Smooth muscle cell (in vitro differentiated cells): Measurements from ENCODE around the gene DST. TPM values are rescaled to one million over a fixed set of nuclear protein-coding genes. Genes with fewer than 3 reads are reported as not detected.

ENCODE experiments used
- DNase-seq: peaks from one replicate; lab custom pipeline; 2025; ENCODE audit not compliant: unreplicated experiment; lab: John Stamatoyannopoulos, UW
- H2AFZ ChIP-seq: fragments of 200-600 bp; sonication (generic); 2 replicates; pipeline ENCODE4 v1.6.0; 2016; ENCODE audit warnings: antibody characterized with exemption, low read depth, mild to moderate bottlenecking
- H3F3A ChIP-seq: fragments of 200-600 bp; sonication (generic); 2 replicates; pipeline ENCODE4 v1.6.0; 2017; ENCODE audit warnings: antibody characterized with exemption, low read depth
- H3K27ac ChIP-seq: fragments of 200-600 bp; sonication (generic); 2 replicates; pipeline ENCODE4 v1.5.1; 2016; ENCODE audit warnings: low read depth, mild to moderate bottlenecking
- H3K27me3 ChIP-seq: fragments of 200-600 bp; sonication (generic); 2 replicates; pipeline ENCODE4 v1.6.1; 2016; ENCODE audit warnings: low read depth, mild to moderate bottlenecking
- H3K36me3 ChIP-seq: fragments of 200-600 bp; sonication (generic); 2 replicates; pipeline ENCODE4 v1.5.1; 2016; ENCODE audit warnings: low read depth
- H3K4me1 ChIP-seq: fragments of 200-600 bp; sonication (generic); 2 replicates; pipeline ENCODE4 v1.5.1; 2016; ENCODE audit warnings: low read depth
- H3K4me2 ChIP-seq: fragments of 200-600 bp; sonication (generic); 2 replicates; pipeline ENCODE4 v1.6.0; 2016; ENCODE audit warnings: mild to moderate bottlenecking
- H3K4me3 ChIP-seq: fragments of 200-600 bp; sonication (generic); 2 replicates; pipeline ENCODE4 v1.5.1; 2016; ENCODE audit warnings: mild to moderate bottlenecking
- H3K79me2 ChIP-seq: fragments of 200-600 bp; sonication (generic); 2 replicates; pipeline ENCODE4 v1.6.0; 2016; ENCODE audit warnings: low read depth, mild to moderate bottlenecking
- H3K9ac ChIP-seq: fragments of 200-600 bp; sonication (generic); 2 replicates; pipeline ENCODE4 v1.6.0; 2016; ENCODE audit warnings: low read depth
- H3K9me3 ChIP-seq: fragments of 200-600 bp; sonication (generic); replicated peaks from 2 replicates; pipeline ENCODE4 v1.5.1; 2016; ENCODE audit warnings: low read depth
- H4K20me1 ChIP-seq: fragments of 200-600 bp; sonication (generic); 2 replicates; pipeline ENCODE4 v1.6.0; 2016; ENCODE audit warnings: low read depth
- WGBS: methylation state at CpG from one replicate; pipeline ENCODE4 v1.1.7; 2016; ENCODE audit warnings: low lambda C conversion rate; 5-methylcytosine and 5-hydroxymethylcytosine counted together
- polyA plus RNA-seq: library from polyadenylated mRNA; unstranded; fragments of >200 nt; fragmentation: Nextera tagmentation; extraction: Ambion mirVana; gene quantifications from 2 replicates; pipeline ENCODE4 v1.2.1, GENCODE V29; 2016
- total RNA-seq: library from RNA; depleted of rRNA; stranded (reverse); fragments of >200 nt; gene quantifications from 2 replicates; pipeline ENCODE4 v1.2.3, GENCODE V29; 2014
- TF ChIP-seq, protein P1 (sequence below): fragments of 200-600 bp; sonication (generic); IDR thresholded peaks from 2 replicates; pipeline ENCODE4 v1.5.1; 2017; ENCODE audit warnings: borderline replicate concordance, mild to moderate bottlenecking, antibody characterized with exemption; ENCODE audit not compliant: insufficient read depth, poor library complexity, severe bottlenecking

DST gene
- total and polyA plus RNA-seq, 2 experiments from 2014 or later: 17.1 to 186 TPM

- H2AFZ ChIP-seq: no peak overlapping the region
- no peak overlapping the region for H3K4me3 ChIP-seq
- no peaks in the 10 kb centered on the region for H4K20me1 ChIP-seq
- H3K4me2 ChIP-seq: peak overlapping the region; percentile 73
- peak overlapping the region; percentile 21 for H3K9ac ChIP-seq
- no peaks in the 10 kb centered on the region for H3K9me3 ChIP-seq
- no peaks in the 10 kb centered on the region for H3K36me3 ChIP-seq
- H3K4me1 ChIP-seq: peaks cover 49% of the 10 kb centered on the region
- TF ChIP-seq, protein P1, sequence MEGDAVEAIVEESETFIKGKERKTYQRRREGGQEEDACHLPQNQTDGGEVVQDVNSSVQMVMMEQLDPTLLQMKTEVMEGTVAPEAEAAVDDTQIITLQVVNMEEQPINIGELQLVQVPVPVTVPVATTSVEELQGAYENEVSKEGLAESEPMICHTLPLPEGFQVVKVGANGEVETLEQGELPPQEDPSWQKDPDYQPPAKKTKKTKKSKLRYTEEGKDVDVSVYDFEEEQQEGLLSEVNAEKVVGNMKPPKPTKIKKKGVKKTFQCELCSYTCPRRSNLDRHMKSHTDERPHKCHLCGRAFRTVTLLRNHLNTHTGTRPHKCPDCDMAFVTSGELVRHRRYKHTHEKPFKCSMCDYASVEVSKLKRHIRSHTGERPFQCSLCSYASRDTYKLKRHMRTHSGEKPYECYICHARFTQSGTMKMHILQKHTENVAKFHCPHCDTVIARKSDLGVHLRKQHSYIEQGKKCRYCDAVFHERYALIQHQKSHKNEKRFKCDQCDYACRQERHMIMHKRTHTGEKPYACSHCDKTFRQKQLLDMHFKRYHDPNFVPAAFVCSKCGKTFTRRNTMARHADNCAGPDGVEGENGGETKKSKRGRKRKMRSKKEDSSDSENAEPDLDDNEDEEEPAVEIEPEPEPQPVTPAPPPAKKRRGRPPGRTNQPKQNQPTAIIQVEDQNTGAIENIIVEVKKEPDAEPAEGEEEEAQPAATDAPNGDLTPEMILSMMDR: no peak
- WGBS: 91% methylated on average over 11 of the region's 11 CpGs
- H3K79me2 ChIP-seq: no peaks in the 10 kb centered on the region
- no peak for DNase-seq
- peak overlapping the region; percentile 93 for H3K27ac ChIP-seq
- peaks cover 9% of the 10 kb centered on the region for H3F3A ChIP-seq
- no peaks in the 10 kb centered on the region for H3K27me3 ChIP-seq
Observed at GRCh38 chr6:56525974-56526789, 116.5 kb downstream of the DST start.

DNA sequence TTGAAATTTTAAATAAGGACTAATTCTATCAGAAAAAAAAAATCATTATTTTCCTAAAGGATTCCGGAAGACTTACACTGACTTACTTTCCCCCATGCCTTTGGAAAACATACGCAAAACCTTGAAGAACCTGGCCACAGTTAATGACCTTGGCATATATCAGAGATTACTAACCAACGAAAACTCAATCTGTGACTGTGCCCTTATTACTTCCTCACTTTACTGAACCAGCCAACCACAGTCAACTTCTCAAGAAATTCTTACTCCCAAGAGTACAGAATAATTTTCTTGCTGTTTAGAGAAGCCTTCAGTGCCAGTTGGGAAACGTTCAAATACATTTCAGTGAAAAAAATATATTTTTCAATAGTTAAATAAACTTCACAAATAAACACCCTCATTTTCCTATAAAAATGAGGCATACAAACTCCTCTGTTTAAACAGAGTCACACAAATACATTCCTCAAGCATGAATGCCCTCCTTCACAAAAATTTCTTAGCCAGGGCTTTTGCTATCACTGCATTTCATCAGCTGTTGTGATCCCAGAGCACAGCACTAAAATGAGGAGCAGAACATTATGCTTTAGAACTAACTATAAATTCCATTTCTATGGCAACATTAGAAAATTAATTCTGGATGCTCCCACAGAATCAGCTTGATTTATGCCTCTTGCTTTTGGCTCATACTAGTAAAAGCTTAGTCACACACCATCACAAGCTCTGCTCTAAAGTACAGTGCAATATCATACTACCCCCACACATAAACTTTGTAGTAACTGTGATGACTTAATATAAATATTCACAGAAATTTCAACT, 117.6 kb downstream of the DST start:
- WGBS: 52% methylated on average over 4 of the region's 4 CpGs
- Histone ChIP-seq H3K79me2 (no peaks in the 10 kb centered on the region), H3K4me3 (no peak overlapping the region), H3K27me3 (no peaks in the 10 kb centered on the region), H3K4me1 (peaks cover 49% of the 10 kb centered on the region), H3K9ac (peak overlapping the region; percentile 76), H3K9me3 (no peaks in the 10 kb centered on the region), H4K20me1 (no peaks in the 10 kb centered on the region), H3K4me2 (peak overlapping the region; percentile 73), H2AFZ (no peak overlapping the region), H3K27ac (peak overlapping the region; percentile 93), H3F3A (peaks cover 9% of the 10 kb centered on the region), H3K36me3 (no peaks in the 10 kb centered on the region)
- no peak for DNase-seq
- TF ChIP-seq, protein P1: no peak

DNA sequence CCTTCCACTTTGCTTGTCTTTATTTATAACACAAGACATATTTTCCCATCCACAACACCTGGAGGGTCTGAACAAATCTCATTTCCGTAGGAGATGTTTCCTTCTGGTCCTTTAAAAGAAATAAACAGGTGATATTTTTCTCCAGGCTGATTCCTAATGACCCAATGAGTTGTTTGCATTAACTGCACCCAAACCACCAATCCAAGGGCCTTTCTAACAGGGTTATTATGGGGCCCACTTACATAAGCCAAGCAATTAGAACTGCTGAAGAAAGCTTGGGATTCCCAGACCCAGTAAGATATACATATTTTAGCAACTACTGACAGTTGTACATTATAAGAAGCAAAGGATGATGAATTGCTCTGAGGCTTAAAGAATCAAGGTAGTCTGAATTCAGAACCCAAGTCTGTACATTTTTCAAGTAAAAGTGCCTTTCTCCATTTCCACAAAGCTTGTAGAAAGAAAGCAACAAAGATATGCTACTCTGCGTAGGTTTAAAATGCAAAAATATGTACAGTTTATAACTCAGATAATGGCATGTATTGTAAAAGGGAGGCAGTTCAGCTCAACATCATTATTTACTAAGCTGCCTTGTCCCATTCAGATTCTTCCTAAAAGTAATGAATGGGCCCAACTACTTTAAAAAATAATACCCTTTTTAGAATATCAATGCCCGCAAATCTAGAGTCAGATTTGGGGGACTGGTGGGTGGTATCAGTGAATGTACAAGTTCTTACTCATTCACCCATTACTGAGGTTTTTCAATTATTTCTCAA, 120.0 kb downstream of the DST start:
- no peak for DNase-seq
- no peak overlapping the region for H2AFZ ChIP-seq
- no peaks in the 10 kb centered on the region for H3K27me3 ChIP-seq
- no peaks in the 10 kb centered on the region for H4K20me1 ChIP-seq
- TF ChIP-seq, protein P1: no peak
- peaks cover 49% of the 10 kb centered on the region for H3K4me1 ChIP-seq
- H3K79me2 ChIP-seq: no peaks in the 10 kb centered on the region
- no peak overlapping the region for H3K9ac ChIP-seq
- H3K4me2 ChIP-seq: no peak overlapping the region
- peaks cover 9% of the 10 kb centered on the region for H3F3A ChIP-seq
- no peaks in the 10 kb centered on the region for H3K9me3 ChIP-seq
- H3K27ac ChIP-seq: peak overlapping the region; percentile 20
- 85% methylated on average over 3 of the region's 3 CpGs for WGBS
- no peaks in the 10 kb centered on the region for H3K36me3 ChIP-seq
- H3K4me3 ChIP-seq: no peak overlapping the region
